ENCODE measurements around the gene ACOXL.

Gene ACOXL

GRCh38 chr2:111167076-111167862 is 434.9 kb downstream of the ACOXL start:
- no peak for DNase-seq (ENCODE audit: low spot score)

- DNase-seq (ENCODE audit: low spot score) = no peak
These were observed 435.4 kb downstream of the ACOXL start for GRCh38 chr2:111167863-111168162.
